GM21576 (cell line): ENCODE data around the gene TMEM239.
"Not testable (repeated sequence)": the region's sequence is repeated elsewhere in the genome, so short reads cannot be mapped to it uniquely, and the experiment has no call there.

Experiments
- ATAC-seq: cut with Tn5 transposase; IDR thresholded peaks from one replicate; pipeline ENCODE4 v1.9.1; 2021; ENCODE audit warnings: mild to moderate bottlenecking, moderate library complexity; ENCODE audit not compliant: unreplicated experiment

Gene TMEM239

DNA sequence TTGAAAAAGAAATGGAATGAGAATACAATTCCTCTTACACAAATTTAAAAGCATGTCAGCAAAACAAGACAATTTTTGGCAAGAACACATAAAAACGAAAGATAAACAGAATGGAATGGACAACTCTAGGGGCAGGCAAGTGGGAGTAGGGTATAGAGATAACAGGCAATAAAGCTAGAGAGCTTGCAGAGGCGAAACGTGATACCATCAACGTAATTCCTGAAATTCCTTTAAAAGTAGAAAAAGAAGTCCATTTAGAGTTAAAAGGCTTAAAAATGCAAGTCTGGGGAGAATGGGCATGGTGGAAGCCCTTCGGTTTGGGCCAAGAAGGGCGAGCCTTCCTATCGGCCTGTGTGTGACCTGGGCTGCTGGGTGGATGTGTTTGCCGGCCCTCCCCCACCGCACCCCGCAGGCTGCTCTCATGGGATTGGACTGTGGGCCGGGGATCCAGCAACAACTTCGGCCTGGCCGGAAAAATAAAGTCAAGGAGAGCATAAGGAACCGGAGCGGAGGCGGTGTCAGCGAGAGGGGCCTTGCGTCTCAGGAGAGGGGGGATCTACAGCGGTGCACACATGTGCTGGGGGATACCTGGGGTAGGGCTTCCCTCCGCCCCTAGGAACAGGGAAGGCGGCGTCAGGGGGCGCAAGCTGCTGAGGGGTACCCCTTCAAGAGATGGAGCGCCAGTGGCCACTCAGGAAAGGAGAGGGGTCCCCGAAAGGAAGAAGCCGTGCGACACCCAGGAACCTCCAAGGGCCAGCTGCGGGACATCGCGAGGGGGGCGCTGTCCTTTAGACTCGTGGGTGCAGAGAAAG is 4.1 kb downstream of the TMEM239 start:
- no peak for ATAC-seq

DNA sequence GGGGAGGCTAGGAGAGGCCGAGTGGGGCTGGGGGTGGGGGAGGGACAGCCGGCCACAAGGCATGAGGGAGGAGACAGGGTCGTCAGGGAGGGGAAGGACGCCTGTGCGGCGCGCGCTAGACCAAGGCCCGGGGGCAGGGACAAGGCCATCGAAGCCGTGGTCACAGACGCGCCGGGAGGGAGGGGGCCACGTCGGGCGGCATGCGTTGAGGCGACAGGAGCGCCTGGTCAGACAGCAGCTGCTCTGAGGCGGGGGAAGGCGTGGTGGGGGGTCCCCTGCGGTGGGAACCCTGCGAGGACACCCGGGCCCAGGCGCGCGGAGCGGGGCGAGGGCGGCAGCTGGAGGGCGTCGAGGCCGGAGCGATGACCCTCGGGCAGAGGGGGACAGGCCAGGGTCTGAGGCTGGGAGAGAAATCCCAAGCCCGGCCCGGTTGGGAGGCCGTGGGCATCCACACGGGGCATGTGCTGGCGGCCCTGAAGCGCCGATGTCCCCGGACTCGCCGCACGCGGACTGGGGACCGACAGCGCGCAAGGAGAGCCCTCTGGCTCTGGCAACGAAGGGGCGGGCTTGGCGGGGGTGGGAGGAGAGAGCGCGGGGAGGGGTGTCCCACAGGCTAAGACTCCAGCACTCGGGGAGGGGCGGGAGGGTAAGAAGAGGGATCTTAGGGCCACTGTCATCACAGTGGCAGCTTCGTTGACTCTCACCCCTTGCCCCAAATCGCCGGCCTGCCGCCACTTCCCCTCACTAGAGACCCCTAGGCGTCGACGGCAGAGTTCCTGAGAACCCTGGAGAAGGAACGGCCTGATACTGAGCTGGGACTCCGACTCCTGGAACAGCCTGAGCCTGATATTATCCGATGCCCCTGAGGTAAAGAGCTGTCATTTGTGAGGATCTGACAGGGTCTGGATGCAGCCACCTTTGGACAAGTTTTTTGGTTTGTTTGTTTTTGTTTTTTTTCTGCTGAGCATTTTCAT is 5.0 kb downstream of the TMEM239 start:
- ATAC-seq: no peak

DNA sequence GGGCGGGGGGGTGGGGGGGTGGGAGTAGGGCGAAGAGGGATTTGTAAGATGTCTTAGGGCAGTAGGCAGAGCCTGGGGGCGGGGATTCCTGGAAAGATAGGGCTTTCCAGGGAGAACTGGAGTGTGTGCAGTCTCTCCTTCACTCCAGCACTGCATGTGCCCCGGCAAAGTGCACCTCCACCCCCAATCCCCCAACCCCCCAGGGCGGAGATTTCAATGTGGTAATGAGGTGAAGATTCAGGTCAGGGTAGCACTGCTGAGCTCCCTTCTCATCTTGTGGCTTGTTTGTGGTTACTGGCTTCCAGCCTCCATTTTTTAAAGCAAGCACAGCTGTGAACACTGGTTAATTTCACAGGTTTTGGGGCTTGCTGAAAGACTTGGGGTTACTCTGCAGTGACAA is 5.9 kb downstream of the TMEM239 start:
- ATAC-seq: no peak

DNA sequence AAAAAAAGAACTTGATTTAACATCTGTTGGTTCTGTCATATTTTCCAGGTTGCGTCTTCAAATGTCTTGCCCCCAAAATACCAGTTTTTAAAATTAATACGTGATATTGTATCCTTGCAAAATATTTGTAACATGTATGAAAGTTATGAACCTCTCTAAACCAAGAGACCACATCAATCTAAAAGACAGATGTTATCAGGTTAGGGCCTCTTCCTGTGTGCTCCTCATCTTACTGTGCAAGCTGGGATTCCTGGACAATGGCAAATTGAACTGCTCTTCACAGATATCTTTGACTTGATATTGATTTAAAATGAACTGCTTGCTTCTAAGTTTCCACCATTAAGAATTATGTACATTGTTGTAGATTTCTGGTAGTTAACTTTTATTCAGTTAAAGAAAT is 9.6 kb downstream of the TMEM239 start:
- no peak for ATAC-seq

DNA sequence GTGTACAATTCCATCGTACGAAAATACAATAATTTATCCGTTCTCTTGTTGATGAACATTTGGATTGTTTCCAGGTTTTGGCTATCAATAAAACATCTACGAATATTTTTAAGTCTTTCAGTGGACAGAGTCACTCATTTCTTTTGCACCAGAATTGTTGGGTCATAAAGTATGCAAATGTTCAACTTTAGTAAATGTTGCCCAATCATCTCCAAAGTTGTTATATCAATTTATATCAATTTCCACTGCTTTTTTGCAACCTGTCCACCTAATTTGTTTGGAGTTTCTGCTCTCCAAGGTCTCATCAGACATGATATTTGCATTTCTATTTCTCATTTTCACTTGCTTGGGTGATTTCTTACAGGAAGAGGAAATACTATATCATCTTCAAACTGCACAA is 10.5 kb downstream of the TMEM239 start:
- no peak for ATAC-seq

DNA sequence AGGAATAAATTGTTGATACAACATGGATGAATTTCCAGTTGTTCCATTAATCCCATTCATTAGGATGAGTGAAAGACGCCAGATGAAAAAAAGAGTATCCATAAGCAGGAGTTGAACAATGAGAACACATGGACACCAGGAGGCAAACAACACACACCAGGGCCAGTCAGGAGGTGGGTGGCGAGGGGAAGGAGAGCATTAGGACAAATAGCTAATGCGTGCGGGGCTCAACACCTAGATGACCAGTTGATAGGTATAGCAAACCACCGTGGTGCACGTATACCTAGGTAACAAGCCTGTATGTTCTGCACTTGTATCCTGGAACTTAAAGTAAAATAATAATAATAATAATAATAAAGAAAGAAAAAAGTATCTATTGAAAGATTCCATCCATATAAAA is 13.2 kb downstream of the TMEM239 start:
- no peak for ATAC-seq

DNA sequence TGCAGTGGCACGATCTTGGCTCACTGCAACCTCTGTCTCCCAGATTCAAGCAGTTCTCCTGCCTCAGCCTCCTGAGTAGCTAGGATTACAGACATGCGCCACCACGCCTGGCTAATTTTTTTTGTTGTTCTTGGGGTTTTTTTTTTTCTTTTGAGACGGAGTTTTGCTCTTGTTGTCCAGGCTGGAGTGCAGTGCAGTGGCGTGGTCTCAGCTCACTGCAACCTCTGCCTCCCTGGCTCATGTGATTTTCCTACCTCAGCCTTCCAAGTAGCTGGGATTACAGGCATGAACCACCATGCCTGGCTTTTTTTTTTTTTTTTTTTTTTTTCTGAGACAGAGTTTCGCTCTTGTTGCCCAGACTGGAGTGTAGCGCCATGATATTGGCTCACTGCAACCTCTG is 15.0 kb downstream of the TMEM239 start:
- ATAC-seq: not testable (repeated sequence)

DNA sequence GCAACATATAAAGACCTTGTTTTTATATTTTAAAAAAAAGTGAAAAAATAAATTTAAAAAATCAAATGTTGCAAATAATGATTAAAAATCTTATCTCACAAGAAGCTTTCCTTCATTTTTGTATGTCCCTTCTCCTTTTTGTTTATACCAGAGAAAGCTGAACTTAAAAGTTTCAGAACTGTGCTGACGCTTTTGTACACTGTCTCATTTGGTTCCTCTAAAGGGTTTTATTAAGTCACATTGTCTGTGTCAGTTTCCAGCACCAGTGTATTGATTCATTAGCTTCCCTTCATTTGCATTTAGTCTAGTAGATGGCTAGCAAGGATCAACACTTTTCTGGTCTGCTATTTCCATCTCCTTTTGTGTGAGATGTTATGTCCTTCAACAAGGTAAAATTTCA is 17.6 kb downstream of the TMEM239 start:
- ATAC-seq: no peak

DNA sequence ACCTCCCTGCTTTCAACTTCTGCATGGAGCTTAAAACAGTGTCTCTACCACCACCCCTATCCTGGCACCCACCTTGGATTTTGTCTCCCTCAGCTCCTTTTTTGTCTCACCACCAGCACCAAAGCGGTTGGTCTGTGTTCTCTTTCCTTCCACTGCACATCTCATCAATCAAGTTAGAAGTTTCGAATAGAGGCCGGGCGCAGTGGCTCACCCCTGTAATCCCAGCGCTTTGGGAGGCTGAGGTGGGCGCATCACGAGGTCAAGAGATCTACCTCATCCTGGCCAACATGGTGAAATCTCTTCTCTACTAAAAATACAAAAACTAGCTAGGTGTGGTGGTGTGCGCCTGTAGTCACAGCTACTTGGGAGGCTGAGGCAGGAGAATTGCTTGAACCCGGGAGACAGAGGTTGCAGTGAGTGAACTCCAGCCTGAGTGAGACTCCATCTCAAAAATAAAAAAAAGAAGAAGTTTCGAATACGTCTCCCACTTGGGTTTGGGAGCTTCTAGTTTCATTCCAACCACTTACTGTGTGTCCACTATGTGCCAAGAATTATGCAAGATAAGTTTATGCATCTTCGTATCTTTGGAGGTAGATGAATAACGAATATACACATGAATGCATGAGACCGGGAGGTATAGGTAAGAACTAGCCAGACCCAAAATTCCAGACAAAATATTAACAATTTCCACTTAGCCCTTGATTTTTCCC is 18.4 kb downstream of the TMEM239 start:
- no peak for ATAC-seq

DNA sequence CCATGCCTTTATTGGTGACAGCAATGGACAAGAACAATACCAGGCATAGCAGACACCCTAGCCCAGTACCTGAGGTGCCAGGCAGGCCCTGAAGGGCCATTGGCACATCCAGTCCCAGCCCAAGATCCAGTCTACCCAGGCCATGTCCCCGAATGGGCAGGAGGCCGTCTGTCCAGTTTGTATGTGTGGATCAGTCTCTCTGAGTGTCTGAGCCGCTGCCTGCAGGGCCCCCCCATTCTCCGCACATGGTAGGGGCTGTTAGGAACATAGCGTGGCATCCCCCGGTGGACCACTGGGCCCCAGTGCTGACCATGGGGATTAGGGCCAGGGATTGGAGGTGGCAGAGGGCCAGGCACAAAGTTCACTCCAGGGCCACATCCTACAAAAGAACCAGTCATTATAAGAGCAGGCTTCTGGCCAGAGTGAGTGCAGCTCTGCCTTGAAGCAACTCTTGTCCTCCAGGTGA is 19.2 kb downstream of the TMEM239 start:
- ATAC-seq: no peak

DNA sequence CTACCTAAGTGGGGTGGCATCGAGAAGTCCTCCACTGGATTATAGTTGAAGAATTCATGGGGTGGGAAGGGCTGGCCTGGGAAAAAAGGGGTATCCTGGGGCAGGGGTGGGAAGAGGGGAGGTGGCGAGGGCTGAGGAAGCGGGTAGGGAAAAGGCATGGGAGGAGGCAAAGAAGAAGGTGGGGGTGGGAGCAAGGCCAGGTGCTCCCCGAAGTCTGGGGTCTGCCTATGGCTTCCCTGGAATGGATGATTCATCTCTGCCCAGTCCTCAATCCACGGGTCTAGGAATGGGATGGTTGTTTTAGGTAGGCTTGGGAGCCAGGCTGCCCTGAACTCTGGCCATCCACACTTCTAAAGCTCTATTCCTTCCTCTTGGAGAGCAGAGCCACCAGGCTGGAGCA is 19.9 kb downstream of the TMEM239 start:
- ATAC-seq: no peak

DNA sequence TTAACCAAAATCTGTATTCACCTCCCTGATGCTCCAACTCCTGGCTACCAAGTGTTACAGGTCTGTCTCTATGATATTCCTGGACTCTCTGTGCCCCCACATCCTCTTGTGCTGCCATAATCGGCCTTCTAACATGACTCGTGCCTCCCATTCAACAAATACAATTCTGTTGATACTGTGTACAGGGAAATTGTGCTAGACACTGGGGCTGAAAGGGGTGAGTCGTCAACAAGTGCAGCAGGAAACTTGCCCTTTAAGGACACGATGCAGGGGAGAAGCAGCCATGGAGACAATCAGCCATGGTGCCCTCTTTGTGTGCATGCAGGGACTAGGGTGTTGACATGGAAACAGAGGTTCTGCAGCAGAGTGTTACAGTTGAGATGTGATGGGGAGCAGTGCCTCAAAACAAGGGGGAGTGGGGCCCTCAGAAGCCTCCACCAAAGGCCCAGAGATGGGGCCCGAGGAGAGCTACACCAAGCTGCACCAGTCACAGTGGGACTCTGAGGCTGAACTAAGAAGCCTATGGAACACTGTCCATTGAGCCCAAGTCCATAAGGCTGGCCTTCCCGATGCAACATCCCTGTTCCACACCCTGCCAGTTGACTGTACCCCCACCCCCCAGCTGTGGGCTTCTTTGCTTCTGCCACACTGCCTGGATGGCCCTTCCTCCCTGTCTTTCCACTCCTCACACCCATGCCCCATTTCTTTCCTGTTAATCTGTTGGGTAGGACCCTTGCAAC is 21.2 kb downstream of the TMEM239 start:
- ATAC-seq: no peak

DNA sequence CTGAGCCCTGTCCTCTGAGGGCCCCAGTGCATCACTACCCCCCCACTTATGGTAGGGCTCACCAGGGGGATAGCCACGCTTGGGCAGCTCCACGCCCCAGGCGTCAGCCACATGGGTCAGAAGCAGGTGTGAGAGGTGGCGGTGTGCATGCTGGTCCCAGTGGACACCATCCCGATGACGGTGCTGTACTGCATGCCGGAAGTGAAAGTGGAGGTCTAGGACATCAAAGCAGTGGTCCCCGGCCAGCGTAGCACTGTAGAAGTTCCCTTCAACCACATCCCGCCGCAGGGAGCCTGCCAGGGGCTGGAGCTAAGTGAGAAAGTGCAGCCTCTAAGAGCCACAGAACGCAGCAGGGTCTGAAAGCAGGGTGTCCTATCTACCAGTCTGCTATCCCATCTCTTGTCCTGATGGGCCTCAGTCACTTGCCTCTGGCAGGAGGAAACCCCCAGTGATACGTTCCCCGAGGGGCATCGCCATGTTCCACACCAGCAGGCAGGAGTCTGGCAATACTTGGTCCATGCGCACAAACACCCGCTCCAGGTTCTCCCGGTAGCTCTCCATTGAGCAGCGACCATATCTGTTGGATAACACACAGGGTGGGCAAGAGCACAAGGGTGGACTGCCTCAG is 22.1 kb downstream of the TMEM239 start:
- ATAC-seq: no peak

DNA sequence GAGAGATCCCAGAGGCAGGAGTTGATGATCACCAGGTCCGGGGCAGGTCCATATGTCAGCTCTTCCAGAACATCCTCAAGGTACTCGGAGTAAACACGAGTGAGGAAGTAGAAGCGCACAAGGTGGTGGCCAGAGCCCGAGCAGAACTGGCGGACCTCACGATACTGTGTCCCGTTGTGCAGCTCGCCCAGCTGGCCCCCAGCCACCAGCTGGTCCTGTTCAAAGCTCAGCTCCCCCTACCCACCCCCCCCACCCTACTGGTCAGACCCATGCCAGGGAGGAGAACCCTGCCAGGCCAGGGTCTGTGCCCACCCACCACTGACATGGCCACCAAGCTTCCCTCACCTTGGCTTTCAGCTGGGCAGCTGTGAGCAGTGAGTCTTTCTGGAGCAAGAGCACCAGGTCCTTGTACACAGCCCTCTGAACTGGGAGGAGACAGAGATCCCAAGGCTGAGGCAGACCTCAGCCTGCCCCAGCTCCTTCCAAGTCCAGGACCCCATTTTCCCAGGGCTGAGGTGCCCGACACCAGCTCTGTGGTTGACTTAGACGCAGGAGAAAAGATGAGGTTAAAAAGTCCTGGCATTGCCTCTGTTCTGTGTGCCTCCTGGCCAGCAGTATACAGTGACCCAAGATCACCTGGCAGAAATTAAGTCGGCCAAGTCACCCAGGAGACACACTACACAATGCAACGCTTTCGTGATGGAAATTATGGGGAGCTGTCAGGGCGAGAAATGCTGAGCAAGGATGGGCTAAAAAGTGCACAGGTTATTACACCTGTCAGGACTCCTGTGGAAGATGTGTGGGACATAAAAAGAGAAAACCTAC is 22.9 kb downstream of the TMEM239 start:
- no peak for ATAC-seq

DNA sequence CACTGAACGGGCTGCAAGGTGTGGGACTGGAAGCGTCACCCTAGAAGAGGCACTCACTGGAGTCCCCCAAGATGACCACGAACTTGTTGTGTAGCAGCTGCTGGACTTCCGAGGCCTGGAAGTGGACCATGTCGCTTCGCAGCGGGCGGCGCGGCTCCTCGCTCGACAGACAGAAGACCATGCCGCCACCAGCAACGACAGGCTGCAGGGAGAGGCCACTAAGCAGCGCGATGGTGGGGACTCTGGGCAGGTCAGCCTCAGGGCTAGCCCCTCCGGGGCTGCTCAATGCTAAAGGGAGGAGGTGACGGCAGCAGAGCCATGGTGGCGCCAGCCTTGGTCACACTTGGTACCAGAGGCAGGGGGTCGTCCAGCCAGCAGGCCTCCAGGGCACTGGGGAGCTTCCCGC is 23.6 kb downstream of the TMEM239 start:
- ATAC-seq: no peak

DNA sequence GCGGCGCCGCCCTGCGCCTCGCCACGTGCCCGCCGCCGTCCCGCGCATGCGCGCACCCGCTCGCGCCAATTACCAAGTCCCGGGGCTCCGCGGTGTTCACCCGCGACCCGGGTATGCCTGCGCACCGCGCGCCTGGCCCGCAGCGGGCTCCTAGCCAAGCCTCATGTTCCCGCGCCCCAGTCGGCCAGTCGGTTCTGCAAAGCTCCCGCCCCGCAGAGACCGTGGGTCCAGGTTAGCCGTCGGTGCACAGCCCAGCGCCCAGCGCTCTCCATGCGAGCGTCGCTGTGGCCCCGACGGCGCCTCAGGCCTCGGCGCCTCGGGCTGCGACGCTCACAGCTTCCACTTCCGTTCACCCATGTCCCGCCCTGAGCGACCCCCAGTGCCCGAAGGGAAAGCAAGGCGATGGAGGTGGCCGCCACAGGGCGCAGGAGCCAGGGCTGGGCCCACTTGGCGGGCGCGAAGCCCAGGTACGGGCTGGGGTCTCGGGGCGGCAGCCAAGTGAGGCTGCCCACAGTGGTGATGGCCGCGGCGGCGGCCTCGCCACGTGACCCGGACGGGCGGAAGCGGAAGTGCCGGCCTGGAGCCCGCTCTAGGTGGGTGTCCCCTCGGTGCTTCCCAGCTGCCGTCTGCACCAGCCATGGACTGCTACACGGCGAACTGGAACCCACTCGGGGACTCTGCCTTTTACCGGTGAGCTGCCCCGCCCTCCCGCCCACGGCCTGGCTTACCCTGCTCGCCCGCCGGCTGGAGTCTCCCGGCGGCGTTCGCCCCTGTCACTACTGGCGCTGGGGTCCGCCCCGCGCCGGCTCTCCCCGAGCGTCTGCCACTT is 24.2 kb downstream of the TMEM239 start, which contains the start of the genes PCED1A and VPS16:
Gene PCED1A, minus strand, starts transcription at position 518 of the 829 bp plus-strand sequence. CDS start 743 bp downstream, outside the sequence.
Gene VPS16, plus strand, starts transcription at position 608 of the 829 bp plus-strand sequence. Its CDS starts 30 bp downstream, at position 638.
- peak; percentile 93 for ATAC-seq

DNA sequence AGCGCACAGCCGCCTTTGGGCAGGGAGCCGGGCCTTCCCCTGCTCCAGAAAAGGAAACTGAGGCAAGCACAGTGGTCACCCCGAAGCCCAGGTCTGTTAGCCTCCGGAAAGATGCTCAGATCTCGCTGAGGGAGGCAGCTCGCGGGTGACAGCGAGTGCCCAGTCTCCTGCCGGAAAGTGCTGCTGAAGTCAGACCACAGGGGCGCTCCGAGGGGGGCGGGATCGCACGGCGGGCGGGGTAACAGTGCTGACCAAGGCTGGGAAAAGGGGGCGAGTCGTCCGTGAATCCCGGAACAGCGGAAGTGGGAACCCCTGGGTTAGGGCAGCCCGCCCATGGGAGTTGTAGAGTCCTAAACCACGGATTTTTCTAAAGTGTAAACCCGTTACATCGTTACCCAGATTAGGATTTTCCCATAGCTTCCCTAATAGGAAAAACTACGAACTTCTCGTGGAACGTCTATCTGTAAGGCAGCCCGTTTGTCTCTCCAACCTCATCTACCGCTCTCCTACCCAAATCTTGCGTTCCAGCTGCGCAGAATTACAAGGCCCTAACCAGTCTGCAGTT is 24.9 kb downstream of the TMEM239 start:
- peak; percentile 23 for ATAC-seq

DNA sequence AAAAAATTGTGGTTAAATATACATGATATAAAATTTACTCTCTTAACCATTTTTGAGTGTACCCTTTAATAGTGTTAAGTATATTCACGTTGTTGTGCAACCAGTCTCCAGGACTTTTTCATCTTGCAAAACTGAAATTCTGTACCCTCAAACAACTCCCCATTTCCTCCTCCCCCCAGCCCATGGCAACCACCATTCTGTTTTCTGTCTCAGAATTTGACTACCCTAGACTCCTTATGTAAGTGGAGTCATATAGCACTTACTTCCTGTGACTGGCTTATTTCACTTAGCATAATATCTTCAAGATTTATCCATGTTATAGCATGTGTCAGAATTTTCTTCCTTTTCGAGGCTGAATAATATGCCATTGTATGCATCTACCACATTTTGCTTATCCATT is 29.4 kb downstream of the TMEM239 start:
- no peak for ATAC-seq
